ENCODE measurements around the gene ELF4. TPM values are rescaled to one million over a fixed set of nuclear protein-coding genes. Genes with fewer than 3 reads are reported as not detected.

ELF4 gene
- total and polyA plus RNA-seq, 2 experiments from 2014 or later, result 13.6 to 21.1 TPM

GRCh38 chrX:130086447-130087206 lies 23.7 kb downstream of the ELF4 start:
- H4K20me1 ChIP-seq (ENCODE audit: insufficient read depth, poor library complexity, severe bottlenecking), result peaks cover 3% of the 10 kb centered on the region
- H3K27me3 ChIP-seq, result no peaks in the 10 kb centered on the region
- TF ChIP-seq EZH2 (IDR thresholded peaks at IDR 0.05; ENCODE audit: borderline replicate concordance) (no peak), CTCF (IDR thresholded peaks at IDR 0.05; ENCODE audit: poor library complexity) (no peak), EZH2phosphoT487 (IDR thresholded peaks at IDR 0.05; ENCODE audit: low read depth, severe bottlenecking, unreplicated experiment) (no peak)
- no peak overlapping the region for H3K27ac ChIP-seq
- H3K79me2 ChIP-seq, result peaks cover 8% of the 10 kb centered on the region
- H3K36me3 ChIP-seq (replicated peaks; ENCODE audit: insufficient read depth, low read depth), result no peaks in the 10 kb centered on the region
- peaks cover 4% of the 10 kb centered on the region for H3K4me1 ChIP-seq (ENCODE audit: insufficient read depth)
- no peak overlapping the region for H3K4me2 ChIP-seq
- DNase-seq (ENCODE audit: low spot score), result no peak
- 71% methylated on average over 13 of the region's 13 CpGs for WGBS (ENCODE audit: low lambda C conversion rate, missing lambda C conversion rate)
- no peaks in the 10 kb centered on the region for H3K9me2 ChIP-seq (replicated peaks; ENCODE audit: insufficient read depth)
- no peak overlapping the region for H2AFZ ChIP-seq
- no peaks in the 10 kb centered on the region for H3K9me3 ChIP-seq (ENCODE audit: low read depth)
- H3K4me3 ChIP-seq, result no peak overlapping the region

GRCh38 chrX:130085551-130086446 lies 24.5 kb downstream of the ELF4 start:
- peaks cover 8% of the 10 kb centered on the region for H3K79me2 ChIP-seq
- H3K4me3 ChIP-seq, result no peak overlapping the region
- H2AFZ ChIP-seq, result no peak overlapping the region
- H3K4me2 ChIP-seq, result no peak overlapping the region
- WGBS (ENCODE audit: low lambda C conversion rate, missing lambda C conversion rate), result 77% methylated on average over 11 of the region's 11 CpGs
- DNase-seq (ENCODE audit: low spot score), result no peak
- no peaks in the 10 kb centered on the region for H4K20me1 ChIP-seq (ENCODE audit: insufficient read depth, poor library complexity, severe bottlenecking)
- H3K27me3 ChIP-seq, result no peaks in the 10 kb centered on the region
- TF ChIP-seq CTCF (IDR thresholded peaks at IDR 0.05; ENCODE audit: poor library complexity) (no peak), EZH2phosphoT487 (IDR thresholded peaks at IDR 0.05; ENCODE audit: low read depth, severe bottlenecking, unreplicated experiment) (no peak), EZH2 (IDR thresholded peaks at IDR 0.05; ENCODE audit: borderline replicate concordance) (no peak)
- no peaks in the 10 kb centered on the region for H3K9me3 ChIP-seq (ENCODE audit: low read depth)
- no peaks in the 10 kb centered on the region for H3K9me2 ChIP-seq (replicated peaks; ENCODE audit: insufficient read depth)
- H3K27ac ChIP-seq, result no peak overlapping the region
- H3K36me3 ChIP-seq (replicated peaks; ENCODE audit: insufficient read depth, low read depth), result no peaks in the 10 kb centered on the region
- peaks cover 4% of the 10 kb centered on the region for H3K4me1 ChIP-seq (ENCODE audit: insufficient read depth)

- H2AFZ ChIP-seq, result no peak overlapping the region
- no peaks in the 10 kb centered on the region for H4K20me1 ChIP-seq (ENCODE audit: insufficient read depth, poor library complexity, severe bottlenecking)
- peaks cover 5% of the 10 kb centered on the region for H3K79me2 ChIP-seq
- H3K27ac ChIP-seq, result no peak overlapping the region
- no peaks in the 10 kb centered on the region for H3K36me3 ChIP-seq (replicated peaks; ENCODE audit: insufficient read depth, low read depth)
- peaks cover 4% of the 10 kb centered on the region for H3K4me1 ChIP-seq (ENCODE audit: insufficient read depth)
- H3K9me2 ChIP-seq (replicated peaks; ENCODE audit: insufficient read depth), result no peaks in the 10 kb centered on the region
- no peaks in the 10 kb centered on the region for H3K27me3 ChIP-seq
- DNase-seq (ENCODE audit: low spot score), result no peak
- H3K4me3 ChIP-seq, result no peak overlapping the region
- H3K9me3 ChIP-seq (ENCODE audit: low read depth), result no peaks in the 10 kb centered on the region
- 80% methylated on average over 9 of the region's 9 CpGs for WGBS (ENCODE audit: low lambda C conversion rate, missing lambda C conversion rate)
- no peak overlapping the region for H3K4me2 ChIP-seq
- TF ChIP-seq CTCF (IDR thresholded peaks at IDR 0.05; ENCODE audit: poor library complexity) (no peak), EZH2 (IDR thresholded peaks at IDR 0.05; ENCODE audit: borderline replicate concordance) (no peak), EZH2phosphoT487 (IDR thresholded peaks at IDR 0.05; ENCODE audit: low read depth, severe bottlenecking, unreplicated experiment) (no peak)
Measured at GRCh38 chrX:130084631-130085237, 25.6 kb downstream of the ELF4 start.

Data from hepatocyte (in vitro differentiated cells).